ENCODE data around the gene ESPL1. TPM values are rescaled to one million over a fixed set of nuclear protein-coding genes. Genes with fewer than 3 reads are reported as not detected.

The ESPL1 gene
- total and polyA plus RNA-seq, 2 of the 13 experiments (the other 11 are each of a cell fraction or from before 2014, with no cell fraction given): 5.8 to 11.5 TPM

DNA sequence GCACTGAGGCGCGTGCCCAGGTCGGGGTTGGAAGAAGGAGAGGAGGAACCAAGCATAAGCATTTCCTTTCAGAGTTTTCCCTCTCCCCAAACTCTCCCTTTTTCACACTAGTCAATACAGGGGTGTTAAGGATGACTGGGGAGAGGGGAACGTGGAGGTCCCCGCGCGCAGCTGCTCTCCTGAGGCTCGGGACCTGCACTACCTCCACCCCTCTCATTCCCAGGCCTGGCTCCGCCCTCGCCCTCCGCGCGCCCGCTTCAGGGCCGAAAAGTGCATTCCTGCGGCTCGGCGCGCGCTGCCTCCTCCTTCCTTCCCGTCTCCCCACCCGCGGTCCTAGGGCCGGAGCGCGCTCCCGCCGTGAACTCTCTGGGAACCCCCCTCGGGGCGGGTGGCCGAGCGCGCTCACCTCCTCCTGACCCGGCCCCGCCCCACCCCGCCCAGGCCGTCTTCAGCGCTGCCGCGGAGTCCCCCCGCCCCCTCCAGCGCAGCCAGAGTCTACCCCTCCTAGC, 47.4 kb upstream of the ESPL1 start (continued):
- TF ChIP-seq, protein P1, sequence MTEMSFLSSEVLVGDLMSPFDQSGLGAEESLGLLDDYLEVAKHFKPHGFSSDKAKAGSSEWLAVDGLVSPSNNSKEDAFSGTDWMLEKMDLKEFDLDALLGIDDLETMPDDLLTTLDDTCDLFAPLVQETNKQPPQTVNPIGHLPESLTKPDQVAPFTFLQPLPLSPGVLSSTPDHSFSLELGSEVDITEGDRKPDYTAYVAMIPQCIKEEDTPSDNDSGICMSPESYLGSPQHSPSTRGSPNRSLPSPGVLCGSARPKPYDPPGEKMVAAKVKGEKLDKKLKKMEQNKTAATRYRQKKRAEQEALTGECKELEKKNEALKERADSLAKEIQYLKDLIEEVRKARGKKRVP (CRISPR knock-in tag; IDR thresholded peaks at IDR 0.05): no peak
- TF ChIP-seq ONECUT2 (CRISPR knock-in tag; IDR thresholded peaks at IDR 0.05) (no peak), TGIF2 (CRISPR knock-in tag; IDR thresholded peaks at IDR 0.05) (no peak), TBX3 (IDR thresholded peaks at IDR 0.05; ENCODE audit: borderline replicate concordance) (no peak), ZFX (CRISPR knock-in tag; IDR thresholded peaks at IDR 0.05; ENCODE audit: low read depth) (no peak; the same call in 1 of the 2 replicates), DNMT1 (CRISPR knock-in tag; IDR thresholded peaks at IDR 0.05) (no peak), SALL2 (CRISPR knock-in tag; IDR thresholded peaks at IDR 0.05) (no peak; the same call in 1 of the 2 replicates), KLF15 (CRISPR knock-in tag; IDR thresholded peaks at IDR 0.05; ENCODE audit: borderline replicate concordance) (no peak; the same call in 1 of the 2 replicates), EZH2 (conservative IDR thresholded peaks at IDR 0.05; ENCODE audit: low read depth, low read length) (no peak), HNRNPL (IDR thresholded peaks at IDR 0.05; ENCODE audit: low read depth, low read length) (no peak)
- TF ChIP-seq, protein P2, sequence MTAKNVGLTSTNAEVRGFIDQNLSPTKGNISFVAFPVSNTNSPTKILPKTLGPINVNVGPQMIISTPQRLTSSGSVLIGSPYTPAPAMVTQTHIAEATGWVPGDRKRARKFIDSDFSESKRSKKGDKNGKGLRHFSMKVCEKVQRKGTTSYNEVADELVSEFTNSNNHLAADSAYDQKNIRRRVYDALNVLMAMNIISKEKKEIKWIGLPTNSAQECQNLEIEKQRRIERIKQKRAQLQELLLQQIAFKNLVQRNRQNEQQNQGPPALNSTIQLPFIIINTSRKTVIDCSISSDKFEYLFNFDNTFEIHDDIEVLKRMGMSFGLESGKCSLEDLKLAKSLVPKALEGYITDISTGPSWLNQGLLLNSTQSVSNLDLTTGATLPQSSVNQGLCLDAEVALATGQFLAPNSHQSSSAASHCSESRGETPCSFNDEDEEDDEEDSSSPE (CRISPR knock-in tag; IDR thresholded peaks at IDR 0.05): peak; percentile 48; the same call in 1 of the 2 replicates
- TF ChIP-seq, protein P3, sequence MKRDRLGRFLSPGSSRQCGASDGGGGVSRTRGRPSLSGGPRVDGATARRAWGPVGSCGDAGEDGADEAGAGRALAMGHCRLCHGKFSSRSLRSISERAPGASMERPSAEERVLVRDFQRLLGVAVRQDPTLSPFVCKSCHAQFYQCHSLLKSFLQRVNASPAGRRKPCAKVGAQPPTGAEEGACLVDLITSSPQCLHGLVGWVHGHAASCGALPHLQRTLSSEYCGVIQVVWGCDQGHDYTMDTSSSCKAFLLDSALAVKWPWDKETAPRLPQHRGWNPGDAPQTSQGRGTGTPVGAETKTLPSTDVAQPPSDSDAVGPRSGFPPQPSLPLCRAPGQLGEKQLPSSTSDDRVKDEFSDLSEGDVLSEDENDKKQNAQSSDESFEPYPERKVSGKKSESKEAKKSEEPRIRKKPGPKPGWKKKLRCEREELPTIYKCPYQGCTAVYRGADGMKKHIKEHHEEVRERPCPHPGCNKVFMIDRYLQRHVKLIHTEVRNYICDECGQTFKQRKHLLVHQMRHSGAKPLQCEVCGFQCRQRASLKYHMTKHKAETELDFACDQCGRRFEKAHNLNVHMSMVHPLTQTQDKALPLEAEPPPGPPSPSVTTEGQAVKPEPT (CRISPR knock-in tag; IDR thresholded peaks at IDR 0.05; ENCODE audit: low read depth): no peak
- TF ChIP-seq, protein P4, sequence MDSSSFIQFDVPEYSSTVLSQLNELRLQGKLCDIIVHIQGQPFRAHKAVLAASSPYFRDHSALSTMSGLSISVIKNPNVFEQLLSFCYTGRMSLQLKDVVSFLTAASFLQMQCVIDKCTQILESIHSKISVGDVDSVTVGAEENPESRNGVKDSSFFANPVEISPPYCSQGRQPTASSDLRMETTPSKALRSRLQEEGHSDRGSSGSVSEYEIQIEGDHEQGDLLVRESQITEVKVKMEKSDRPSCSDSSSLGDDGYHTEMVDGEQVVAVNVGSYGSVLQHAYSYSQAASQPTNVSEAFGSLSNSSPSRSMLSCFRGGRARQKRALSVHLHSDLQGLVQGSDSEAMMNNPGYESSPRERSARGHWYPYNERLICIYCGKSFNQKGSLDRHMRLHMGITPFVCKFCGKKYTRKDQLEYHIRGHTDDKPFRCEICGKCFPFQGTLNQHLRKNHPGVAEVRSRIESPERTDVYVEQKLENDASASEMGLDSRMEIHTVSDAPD (CRISPR knock-in tag; IDR thresholded peaks at IDR 0.05): no peak
- TF ChIP-seq, protein P5, sequence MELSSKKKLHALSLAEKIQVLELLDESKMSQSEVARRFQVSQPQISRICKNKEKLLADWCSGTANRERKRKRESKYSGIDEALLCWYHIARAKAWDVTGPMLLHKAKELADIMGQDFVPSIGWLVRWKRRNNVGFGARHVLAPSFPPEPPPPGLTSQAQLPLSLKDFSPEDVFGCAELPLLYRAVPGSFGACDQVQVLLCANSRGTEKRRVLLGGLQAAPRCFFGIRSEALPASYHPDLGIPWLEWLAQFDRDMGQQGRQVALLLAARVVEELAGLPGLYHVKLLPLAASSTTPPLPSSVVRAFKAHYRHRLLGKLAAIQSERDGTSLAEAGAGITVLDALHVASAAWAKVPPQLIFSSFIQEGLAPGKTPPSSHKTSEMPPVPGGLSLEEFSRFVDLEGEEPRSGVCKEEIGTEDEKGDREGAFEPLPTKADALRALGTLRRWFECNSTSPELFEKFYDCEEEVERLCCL (CRISPR knock-in tag; IDR thresholded peaks at IDR 0.05; ENCODE audit: borderline replicate concordance): no peak
- TF ChIP-seq, protein P6, sequence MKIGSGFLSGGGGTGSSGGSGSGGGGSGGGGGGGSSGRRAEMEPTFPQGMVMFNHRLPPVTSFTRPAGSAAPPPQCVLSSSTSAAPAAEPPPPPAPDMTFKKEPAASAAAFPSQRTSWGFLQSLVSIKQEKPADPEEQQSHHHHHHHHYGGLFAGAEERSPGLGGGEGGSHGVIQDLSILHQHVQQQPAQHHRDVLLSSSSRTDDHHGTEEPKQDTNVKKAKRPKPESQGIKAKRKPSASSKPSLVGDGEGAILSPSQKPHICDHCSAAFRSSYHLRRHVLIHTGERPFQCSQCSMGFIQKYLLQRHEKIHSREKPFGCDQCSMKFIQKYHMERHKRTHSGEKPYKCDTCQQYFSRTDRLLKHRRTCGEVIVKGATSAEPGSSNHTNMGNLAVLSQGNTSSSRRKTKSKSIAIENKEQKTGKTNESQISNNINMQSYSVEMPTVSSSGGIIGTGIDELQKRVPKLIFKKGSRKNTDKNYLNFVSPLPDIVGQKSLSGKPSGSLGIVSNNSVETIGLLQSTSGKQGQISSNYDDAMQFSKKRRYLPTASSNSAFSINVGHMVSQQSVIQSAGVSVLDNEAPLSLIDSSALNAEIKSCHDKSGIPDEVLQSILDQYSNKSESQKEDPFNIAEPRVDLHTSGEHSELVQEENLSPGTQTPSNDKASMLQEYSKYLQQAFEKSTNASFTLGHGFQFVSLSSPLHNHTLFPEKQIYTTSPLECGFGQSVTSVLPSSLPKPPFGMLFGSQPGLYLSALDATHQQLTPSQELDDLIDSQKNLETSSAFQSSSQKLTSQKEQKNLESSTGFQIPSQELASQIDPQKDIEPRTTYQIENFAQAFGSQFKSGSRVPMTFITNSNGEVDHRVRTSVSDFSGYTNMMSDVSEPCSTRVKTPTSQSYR (CRISPR knock-in tag; IDR thresholded peaks at IDR 0.05; ENCODE audit: borderline replicate concordance): peak; percentile 52; the same call in 1 of the 2 replicates
- TF ChIP-seq, protein P7, sequence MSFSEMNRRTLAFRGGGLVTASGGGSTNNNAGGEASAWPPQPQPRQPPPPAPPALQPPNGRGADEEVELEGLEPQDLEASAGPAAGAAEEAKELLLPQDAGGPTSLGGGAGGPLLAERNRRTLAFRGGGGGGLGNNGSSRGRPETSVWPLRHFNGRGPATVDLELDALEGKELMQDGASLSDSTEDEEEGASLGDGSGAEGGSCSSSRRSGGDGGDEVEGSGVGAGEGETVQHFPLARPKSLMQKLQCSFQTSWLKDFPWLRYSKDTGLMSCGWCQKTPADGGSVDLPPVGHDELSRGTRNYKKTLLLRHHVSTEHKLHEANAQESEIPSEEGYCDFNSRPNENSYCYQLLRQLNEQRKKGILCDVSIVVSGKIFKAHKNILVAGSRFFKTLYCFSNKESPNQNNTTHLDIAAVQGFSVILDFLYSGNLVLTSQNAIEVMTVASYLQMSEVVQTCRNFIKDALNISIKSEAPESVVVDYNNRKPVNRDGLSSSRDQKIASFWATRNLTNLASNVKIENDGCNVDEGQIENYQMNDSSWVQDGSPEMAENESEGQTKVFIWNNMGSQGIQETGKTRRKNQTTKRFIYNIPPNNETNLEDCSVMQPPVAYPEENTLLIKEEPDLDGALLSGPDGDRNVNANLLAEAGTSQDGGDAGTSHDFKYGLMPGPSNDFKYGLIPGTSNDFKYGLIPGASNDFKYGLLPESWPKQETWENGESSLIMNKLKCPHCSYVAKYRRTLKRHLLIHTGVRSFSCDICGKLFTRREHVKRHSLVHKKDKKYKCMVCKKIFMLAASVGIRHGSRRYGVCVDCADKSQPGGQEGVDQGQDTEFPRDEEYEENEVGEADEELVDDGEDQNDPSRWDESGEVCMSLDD (CRISPR knock-in tag; IDR thresholded peaks at IDR 0.05; ENCODE audit: borderline replicate concordance): no peak

All from HepG2 (cell line).